Activated naive CD8-positive, alpha-beta T cell (primary cell): Measurements from ENCODE around the gene PARP2.
"Not testable (repeated sequence)": the region's sequence is repeated elsewhere in the genome, so short reads cannot be mapped to it uniquely, and the experiment has no call there.

Experiments used
- H3K27ac Mint-ChIP-seq: one replicate; pipeline ENCODE4 v1.8.0; 2021; ENCODE audit warnings: mixed read lengths
- H3K27me3 Mint-ChIP-seq: one replicate; pipeline ENCODE4 v1.8.0; 2021; ENCODE audit warnings: mixed read lengths
- H3K36me3 Mint-ChIP-seq: one replicate; pipeline ENCODE4 v1.8.0; 2021; ENCODE audit warnings: mixed read lengths
- H3K4me1 Mint-ChIP-seq: one replicate; pipeline ENCODE4 v1.8.0; 2021; ENCODE audit warnings: low read depth, mixed read lengths
- H3K4me3 Mint-ChIP-seq: one replicate; pipeline ENCODE4 v1.8.0; 2021; ENCODE audit warnings: mild to moderate bottlenecking, mixed read lengths
- H3K9me3 Mint-ChIP-seq: one replicate; pipeline ENCODE4 v1.8.0; 2021; ENCODE audit warnings: low read depth, mixed read lengths

Gene PARP2

DNA sequence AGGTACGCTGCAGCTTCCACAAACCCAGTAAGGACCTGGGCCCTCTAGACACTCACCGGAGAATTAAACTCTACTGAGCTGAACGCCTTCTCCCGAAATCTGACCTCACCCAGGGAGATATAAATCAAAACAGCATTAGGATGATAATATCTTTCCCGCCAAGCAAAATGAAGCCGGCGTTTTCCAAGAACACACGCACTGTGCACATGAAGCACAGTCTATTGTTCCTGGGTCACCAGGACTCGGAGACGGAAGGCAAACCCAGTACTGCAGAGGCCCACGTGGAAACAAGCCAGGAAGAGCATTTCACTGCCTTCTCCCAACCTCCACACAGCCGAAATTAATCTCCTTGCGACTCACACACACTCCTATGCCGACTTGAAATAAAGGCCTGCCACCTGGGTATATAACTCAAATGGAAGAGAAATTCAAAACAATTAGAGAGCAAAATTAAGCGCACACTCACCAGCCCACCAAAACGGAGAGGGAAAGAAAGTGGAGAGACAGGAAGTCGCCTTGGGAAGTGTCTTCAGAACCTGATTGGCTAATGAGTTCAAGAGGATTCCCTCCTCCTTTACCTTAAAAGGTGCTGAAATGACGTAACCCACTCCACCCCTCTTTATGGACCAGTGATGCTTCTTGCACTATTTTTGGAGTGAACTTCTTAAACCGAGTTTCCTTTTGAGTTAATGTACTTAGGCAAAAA is 10.5 kb upstream of the PARP2 start, which contains the start of gene CCNB1IP1:
Gene CCNB1IP1 (minus strand): TSS at position 492 of the 706 bp plus-strand sequence. CDS start 16,756 bp downstream, outside the sequence.
- no peaks in the 10 kb centered on the region for H3K27me3 Mint-ChIP-seq

GRCh38 chr14:20333494-20333841 is 10.0 kb upstream of the PARP2 start:
- Mint-ChIP-seq H3K27ac (peak overlapping the region; percentile 88), H3K27me3 (no peaks in the 10 kb centered on the region), H3K4me3 (peak overlapping the region; percentile 98), H3K4me1 (peaks cover 32% of the 10 kb centered on the region), H3K36me3 (no peaks in the 10 kb centered on the region), H3K9me3 (no peaks in the 10 kb centered on the region)

More for the DNA sequence above, 10.5 kb upstream of the PARP2 start, which contains the start of gene CCNB1IP1:
- Mint-ChIP-seq H3K9me3 (no peaks in the 10 kb centered on the region), H3K4me1 (peaks cover 35% of the 10 kb centered on the region), H3K36me3 (no peaks in the 10 kb centered on the region), H3K27ac (peak within 1 kb of the TSS; percentile 88), H3K4me3 (peak within 1 kb of the TSS; percentile 98)

GRCh38 chr14:20334017-20334416 is 9.4 kb upstream of the PARP2 start:
- H3K36me3 Mint-ChIP-seq, result no peaks in the 10 kb centered on the region
- peaks cover 29% of the 10 kb centered on the region for H3K4me1 Mint-ChIP-seq
- H3K27me3 Mint-ChIP-seq, result no peaks in the 10 kb centered on the region
- no peak overlapping the region for H3K27ac Mint-ChIP-seq
- no peaks in the 10 kb centered on the region for H3K9me3 Mint-ChIP-seq
- no peak overlapping the region for H3K4me3 Mint-ChIP-seq

DNA sequence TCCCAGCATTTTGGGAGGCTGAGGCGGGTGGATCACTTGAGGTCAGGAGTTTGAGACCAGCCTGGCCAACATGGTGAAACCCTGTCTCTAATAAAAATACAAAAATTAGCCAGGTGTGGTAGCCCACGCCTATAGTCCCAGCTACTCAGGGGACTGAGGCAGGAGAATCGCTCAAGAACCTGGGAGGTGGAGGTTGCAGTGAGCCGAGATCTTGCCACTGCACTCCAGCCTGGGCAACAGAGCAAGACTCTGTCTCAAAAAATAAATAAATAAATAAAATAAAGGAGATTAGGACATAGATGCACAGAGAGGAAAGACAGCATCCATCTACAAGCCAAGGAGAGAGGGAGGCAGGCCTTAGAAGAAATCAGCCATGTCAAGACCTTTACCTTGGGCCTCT is 2.4 kb upstream of the PARP2 start:
- not testable (repeated sequence) for H3K27ac Mint-ChIP-seq, H3K36me3 Mint-ChIP-seq, H3K9me3 Mint-ChIP-seq, H3K27me3 Mint-ChIP-seq, H3K4me3 Mint-ChIP-seq
- peaks cover 16% of the 10 kb centered on the region for H3K4me1 Mint-ChIP-seq

DNA sequence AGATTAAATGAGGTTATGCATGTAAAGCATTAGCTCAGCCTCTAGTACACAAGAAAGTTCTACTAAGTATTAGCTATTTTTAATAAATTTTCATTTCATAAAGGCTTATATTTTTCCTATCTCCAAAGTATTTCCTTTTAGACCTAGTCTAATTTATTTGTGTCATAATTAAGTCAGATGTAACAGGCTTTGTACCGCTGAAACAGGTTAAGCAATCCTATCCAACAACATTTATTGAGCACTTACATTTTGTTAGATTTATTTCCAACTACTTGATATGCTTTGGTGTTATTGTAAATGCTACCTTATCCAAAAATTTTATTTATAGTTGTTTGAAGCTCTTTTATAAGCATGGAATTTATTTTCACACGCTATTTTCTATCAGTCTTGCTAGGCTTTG is 1.8 kb upstream of the PARP2 start:
- no peaks in the 10 kb centered on the region for H3K9me3 Mint-ChIP-seq
- H3K27ac Mint-ChIP-seq, result no peak overlapping the region
- H3K36me3 Mint-ChIP-seq, result peaks cover 6% of the 10 kb centered on the region
- peak overlapping the region; percentile 98 for H3K4me3 Mint-ChIP-seq
- H3K27me3 Mint-ChIP-seq, result no peaks in the 10 kb centered on the region
- peaks cover 16% of the 10 kb centered on the region for H3K4me1 Mint-ChIP-seq

- Mint-ChIP-seq H3K4me3 (peak overlapping the region; percentile 98), H3K36me3 (peaks cover 7% of the 10 kb centered on the region), H3K27me3 (no peaks in the 10 kb centered on the region), H3K9me3 (no peaks in the 10 kb centered on the region), H3K4me1 (peaks cover 16% of the 10 kb centered on the region), H3K27ac (peak overlapping the region; percentile 96)
These were observed 406 bp downstream of the PARP2 start for GRCh38 chr14:20343862-20344220.

GRCh38 chr14:20345366-20345765 is 1.9 kb downstream of the PARP2 start:
- Mint-ChIP-seq H3K4me1 (peaks cover 16% of the 10 kb centered on the region), H3K9me3 (no peaks in the 10 kb centered on the region), H3K27me3 (no peaks in the 10 kb centered on the region), H3K36me3 (peaks cover 7% of the 10 kb centered on the region), H3K27ac (peak overlapping the region; percentile 4), H3K4me3 (peak overlapping the region; percentile 5)

DNA sequence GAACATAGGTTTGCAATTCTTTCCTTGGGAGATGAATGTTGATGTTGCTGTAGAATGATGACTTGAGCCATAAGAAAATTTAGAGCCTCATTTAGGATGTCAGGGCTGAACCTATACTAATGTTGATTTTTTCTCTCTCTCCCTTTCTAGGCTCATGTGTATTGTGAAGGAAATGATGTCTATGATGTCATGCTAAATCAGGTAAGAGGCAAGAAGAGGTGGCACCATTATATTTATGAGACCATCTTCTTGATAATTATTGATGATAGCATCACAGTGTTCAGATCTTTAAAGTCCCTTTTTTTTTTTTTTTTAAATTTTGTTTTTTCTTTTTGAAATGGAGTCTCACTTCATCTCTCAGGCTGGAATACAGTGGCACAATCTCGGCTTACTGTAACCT is 3.3 kb downstream of the PARP2 start:
- Mint-ChIP-seq H3K4me1 (peaks cover 16% of the 10 kb centered on the region), H3K36me3 (peaks cover 10% of the 10 kb centered on the region), H3K27ac (no peak overlapping the region), H3K27me3 (no peaks in the 10 kb centered on the region), H3K4me3 (no peak overlapping the region), H3K9me3 (no peaks in the 10 kb centered on the region)

DNA sequence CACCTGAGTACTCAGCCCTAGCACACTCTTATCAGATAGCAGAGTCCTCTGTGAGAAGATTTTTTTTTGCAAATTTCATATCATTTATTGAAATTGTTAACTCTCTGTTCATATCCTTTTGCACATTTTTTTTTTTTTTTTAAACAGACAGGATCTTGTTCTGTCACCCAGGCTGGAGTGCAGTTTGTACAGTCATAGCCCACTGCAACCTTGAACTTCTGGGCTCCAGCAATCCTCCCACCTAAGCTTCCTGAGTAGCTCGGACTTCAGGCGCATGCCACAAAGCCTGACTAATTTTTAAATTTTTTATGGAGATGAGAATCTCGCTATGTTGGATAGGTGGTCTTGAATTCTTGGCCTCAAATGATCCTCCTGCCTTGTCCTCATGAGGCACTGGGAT is 4.3 kb downstream of the PARP2 start:
- H3K27me3 Mint-ChIP-seq, result no peaks in the 10 kb centered on the region
- H3K27ac Mint-ChIP-seq, result no peak overlapping the region
- H3K4me3 Mint-ChIP-seq, result no peak overlapping the region
- peaks cover 13% of the 10 kb centered on the region for H3K4me1 Mint-ChIP-seq
- H3K36me3 Mint-ChIP-seq, result peaks cover 10% of the 10 kb centered on the region
- no peaks in the 10 kb centered on the region for H3K9me3 Mint-ChIP-seq

DNA sequence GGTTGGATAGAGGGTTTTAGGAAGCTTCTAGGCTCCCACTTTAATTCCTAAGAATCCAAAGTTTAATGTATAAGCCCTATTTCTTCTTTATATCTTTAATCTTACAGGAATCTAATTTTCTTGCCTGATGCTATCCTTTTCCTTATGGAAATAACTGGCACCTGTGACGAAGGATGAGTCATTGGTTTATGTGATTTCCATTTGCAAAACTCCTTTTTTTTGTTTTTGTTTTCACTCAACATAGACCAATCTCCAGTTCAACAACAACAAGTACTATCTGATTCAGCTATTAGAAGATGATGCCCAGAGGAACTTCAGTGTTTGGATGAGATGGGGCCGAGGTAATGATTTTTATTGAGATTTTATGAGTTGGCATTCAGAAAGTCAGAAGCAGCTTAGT is 6.8 kb downstream of the PARP2 start:
- Mint-ChIP-seq H3K27ac (no peak overlapping the region), H3K9me3 (no peaks in the 10 kb centered on the region), H3K4me1 (peaks cover 6% of the 10 kb centered on the region), H3K27me3 (no peaks in the 10 kb centered on the region), H3K36me3 (peaks cover 10% of the 10 kb centered on the region), H3K4me3 (no peak overlapping the region)

- Mint-ChIP-seq H3K9me3 (no peaks in the 10 kb centered on the region), H3K4me1 (peaks cover under 1% of the 10 kb centered on the region), H3K27ac (no peak overlapping the region), H3K4me3 (no peak overlapping the region), H3K27me3 (no peaks in the 10 kb centered on the region), H3K36me3 (peaks cover 7% of the 10 kb centered on the region)
These were observed 7.4 kb downstream of the PARP2 start for GRCh38 chr14:20350860-20351259.

- Mint-ChIP-seq H3K36me3 (peaks cover 8% of the 10 kb centered on the region), H3K27me3 (no peaks in the 10 kb centered on the region), H3K4me3 (no peak overlapping the region), H3K9me3 (no peaks in the 10 kb centered on the region), H3K27ac (no peak overlapping the region), H3K4me1 (peaks cover 4% of the 10 kb centered on the region)
These were observed 13.0 kb downstream of the PARP2 start for GRCh38 chr14:20356422-20356821.

- not testable (repeated sequence) for H3K4me3 Mint-ChIP-seq, H3K9me3 Mint-ChIP-seq, H3K36me3 Mint-ChIP-seq, H3K27me3 Mint-ChIP-seq, H3K4me1 Mint-ChIP-seq
- H3K27ac Mint-ChIP-seq, result peak overlapping the region; percentile 70
These were observed 15.0 kb downstream of the PARP2 start for GRCh38 chr14:20358474-20358873.

GRCh38 chr14:20365928-20366327 is 22.5 kb downstream of the PARP2 start:
- Mint-ChIP-seq H3K36me3 (peaks cover 10% of the 10 kb centered on the region), H3K27ac (no peak overlapping the region), H3K4me1 (peaks cover 3% of the 10 kb centered on the region), H3K27me3 (no peaks in the 10 kb centered on the region), H3K4me3 (no peak overlapping the region), H3K9me3 (no peaks in the 10 kb centered on the region)

GRCh38 chr14:20372796-20373195 is 29.4 kb downstream of the PARP2 start:
- Mint-ChIP-seq H3K4me3 (no peak overlapping the region), H3K9me3 (no peaks in the 10 kb centered on the region), H3K27me3 (no peaks in the 10 kb centered on the region), H3K4me1 (peaks cover 2% of the 10 kb centered on the region), H3K27ac (peak overlapping the region; percentile 41), H3K36me3 (peaks cover 13% of the 10 kb centered on the region)

GRCh38 chr14:20375471-20375870 is 32.0 kb downstream of the PARP2 start:
- Mint-ChIP-seq H3K27ac (peak overlapping the region; percentile 34), H3K4me1 (no peaks in the 10 kb centered on the region), H3K36me3 (peaks cover 6% of the 10 kb centered on the region), H3K4me3 (no peak overlapping the region), H3K9me3 (no peaks in the 10 kb centered on the region), H3K27me3 (no peaks in the 10 kb centered on the region)
